Stimulated activated CD4-positive, alpha-beta T cell treated with anti-CD3 and anti-CD28 coated beads, Interleukin-1b, Interleukin-23, amount 100 ng/mL, for 1 hour (primary cell): ENCODE results near the gene CENPM.
A peak's percentile ranks its signal among the peaks of the same experiment; 100 is the strongest.

Experiments used
- DNase-seq, 2 donors: peaks; one replicate each; pipeline ENCODE4 v3.0.0-alpha.2; 2020; ENCODE audit warnings: low read depth in 2 of 2

Gene CENPM

GRCh38 chr22:41915035-41915785 is 31.7 kb downstream of the CENPM start, which contains the start of gene SHISA8:
SHISA8 (minus strand) TSS chr22:41915074; CDS start chr22:41914667, 407 bp downstream.
- DNase-seq: peak; percentile 24 to 40

DNA sequence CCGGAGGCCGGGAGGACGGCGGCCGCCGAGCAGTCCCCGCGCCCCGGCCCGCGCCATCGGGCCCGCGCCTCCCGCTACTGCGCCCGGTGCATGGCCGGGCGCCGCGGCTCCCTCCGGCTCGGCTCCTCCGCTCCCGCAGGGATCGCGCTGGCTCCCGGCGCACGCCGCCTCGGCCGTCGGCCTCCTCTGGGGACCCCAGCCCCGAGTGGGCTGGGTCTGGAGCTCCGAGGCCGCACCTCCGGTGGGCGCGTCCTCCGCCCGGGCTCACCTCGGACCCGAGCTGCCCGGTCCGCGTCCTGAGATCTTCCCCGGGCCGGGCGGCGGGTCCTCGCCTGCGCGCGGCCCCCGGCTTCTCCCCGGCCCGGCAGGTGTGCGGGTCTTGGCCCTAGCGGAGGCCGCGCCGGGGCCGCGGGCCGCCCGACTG is 32.3 kb downstream of the CENPM start:
- no peak for DNase-seq

- DNase-seq: no peak
Measured at GRCh38 chr22:41913842-41914534, 33.0 kb downstream of the CENPM start.

GRCh38 chr22:41913040-41913719 is 33.8 kb downstream of the CENPM start:
- no peak for DNase-seq

- no peak for DNase-seq
Measured at GRCh38 chr22:41912338-41913039, 34.5 kb downstream of the CENPM start.

DNA sequence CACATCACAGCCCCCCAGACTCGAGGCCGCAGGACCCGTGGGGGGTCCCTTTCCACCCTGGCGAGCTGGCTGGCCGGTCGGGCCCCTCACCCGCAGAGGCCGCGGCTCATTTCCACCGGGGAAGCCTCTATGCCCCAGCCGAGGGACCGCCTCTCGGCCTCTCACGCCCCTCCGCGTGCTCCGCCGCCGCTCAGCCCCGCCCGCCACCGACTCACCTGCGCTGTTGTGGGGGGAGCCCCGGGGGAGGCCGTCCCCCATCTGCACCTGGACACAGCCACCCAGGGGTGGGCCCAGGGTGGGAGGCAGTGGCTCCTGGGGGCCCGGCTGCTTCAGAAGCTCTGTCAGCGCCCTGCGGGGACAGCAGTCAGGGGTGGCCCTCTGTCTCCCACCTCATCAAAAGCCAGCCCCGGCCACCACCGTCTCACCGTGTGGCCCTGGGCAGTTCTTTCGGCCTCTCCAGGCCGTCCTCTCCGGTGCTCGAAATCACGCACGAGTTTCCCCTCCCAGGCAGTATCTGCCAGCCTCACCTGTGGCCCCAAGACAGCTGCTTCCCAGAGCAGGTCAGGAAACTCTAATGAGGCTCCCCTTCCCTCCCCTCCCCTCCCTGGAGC is 35.8 kb downstream of the CENPM start:
- DNase-seq: no peak

DNA sequence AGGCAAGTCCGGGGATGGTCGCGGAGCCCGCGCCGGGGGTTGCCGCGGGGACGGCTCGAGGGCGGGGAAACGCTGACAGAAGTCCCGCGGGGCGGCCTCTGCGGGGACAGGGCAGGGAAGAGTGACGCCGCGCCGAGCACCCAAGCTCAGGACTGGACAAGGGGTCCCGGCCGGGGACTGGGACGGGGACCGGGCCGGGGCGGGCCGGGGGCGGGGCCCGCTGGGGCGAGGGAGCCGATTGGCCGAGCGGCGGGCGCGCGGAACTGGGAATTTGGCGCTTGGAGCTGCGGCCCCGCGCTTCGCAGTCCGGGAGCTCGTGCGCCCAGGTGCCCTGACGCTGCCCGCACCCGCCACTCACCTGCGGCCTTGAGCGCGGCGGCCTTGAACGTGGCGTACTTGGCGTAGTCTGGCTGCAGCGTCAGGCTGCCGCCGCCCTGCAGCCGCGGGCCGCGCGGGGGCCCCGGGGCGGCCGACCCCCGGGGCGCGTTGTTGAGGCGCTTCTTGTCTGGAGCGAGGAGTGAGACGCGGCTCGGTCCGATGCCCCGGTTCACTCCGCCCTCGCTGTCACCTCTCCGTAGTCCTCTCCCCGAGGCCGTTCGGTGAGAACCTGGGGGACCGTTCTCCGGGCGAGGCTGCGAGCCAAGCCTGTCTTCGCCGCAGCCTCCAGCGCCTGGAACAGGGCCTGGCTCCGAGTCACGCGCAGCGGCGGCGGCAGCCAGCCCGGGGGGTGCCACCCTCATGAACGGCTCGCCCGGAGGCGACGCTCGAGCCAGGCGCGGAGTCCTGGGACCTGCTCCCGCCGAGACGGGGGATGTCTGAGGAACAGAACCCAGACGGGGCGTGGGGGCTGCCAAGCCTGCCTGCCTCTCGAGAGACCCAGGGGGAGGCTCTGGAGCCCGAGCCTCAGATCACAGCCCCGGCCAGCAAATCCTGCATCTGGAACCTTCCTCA is 36.6 kb downstream of the CENPM start:
- DNase-seq: no peak

- DNase-seq: no peak
Measured at GRCh38 chr22:41909310-41910049, 37.5 kb downstream of the CENPM start.

- no peak for DNase-seq
Measured at GRCh38 chr22:41908411-41909309, 38.3 kb downstream of the CENPM start.

DNA sequence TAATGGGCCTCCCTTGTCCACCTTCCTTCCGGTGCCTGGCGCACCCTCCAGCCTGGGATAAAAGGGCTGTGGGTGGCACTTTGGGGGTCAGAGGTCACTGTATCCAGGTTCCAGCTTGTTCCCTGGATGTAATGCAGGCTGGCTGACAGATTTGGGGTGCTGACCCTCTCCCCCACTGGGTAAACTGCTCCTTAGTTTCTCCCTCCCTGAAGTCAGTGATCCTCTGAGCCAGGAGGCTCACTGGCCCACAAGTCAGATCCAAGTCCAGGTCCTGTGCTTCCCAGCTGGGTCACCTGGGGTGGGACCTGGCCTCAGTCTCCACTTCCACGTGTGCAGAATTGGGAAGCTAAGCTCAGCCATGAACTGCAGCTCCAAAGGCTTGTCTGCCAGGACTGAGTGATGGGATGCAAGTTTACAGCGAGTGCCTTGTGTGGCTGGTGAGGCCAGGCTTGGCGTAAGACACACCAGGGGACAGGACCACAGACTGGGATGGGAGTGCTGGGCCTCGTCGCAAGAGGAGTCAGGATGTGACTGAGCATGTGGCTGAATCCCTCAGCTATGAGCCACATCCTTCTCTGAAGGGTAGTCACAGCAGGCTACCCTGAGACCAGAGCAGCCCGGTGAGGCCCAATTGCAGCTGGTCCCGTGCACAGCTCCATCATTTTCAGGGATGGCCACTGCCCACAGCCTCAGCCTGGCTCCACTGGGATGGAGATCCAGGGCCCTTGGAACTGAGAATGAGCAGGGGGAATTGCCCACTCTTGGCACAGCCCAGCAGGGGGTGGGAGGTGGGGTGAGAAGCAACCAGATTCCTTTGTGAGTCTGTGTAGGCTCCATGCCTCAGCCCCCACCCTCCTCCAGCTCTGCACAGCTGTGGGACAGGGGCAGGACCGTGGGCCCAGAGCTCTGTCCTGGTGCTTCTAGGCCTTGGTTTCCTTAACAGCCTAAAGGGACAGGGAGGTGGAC is 39.2 kb downstream of the CENPM start:
- DNase-seq: no peak

- DNase-seq: no peak
Measured at GRCh38 chr22:41906822-41907221, 40.1 kb downstream of the CENPM start.

DNA sequence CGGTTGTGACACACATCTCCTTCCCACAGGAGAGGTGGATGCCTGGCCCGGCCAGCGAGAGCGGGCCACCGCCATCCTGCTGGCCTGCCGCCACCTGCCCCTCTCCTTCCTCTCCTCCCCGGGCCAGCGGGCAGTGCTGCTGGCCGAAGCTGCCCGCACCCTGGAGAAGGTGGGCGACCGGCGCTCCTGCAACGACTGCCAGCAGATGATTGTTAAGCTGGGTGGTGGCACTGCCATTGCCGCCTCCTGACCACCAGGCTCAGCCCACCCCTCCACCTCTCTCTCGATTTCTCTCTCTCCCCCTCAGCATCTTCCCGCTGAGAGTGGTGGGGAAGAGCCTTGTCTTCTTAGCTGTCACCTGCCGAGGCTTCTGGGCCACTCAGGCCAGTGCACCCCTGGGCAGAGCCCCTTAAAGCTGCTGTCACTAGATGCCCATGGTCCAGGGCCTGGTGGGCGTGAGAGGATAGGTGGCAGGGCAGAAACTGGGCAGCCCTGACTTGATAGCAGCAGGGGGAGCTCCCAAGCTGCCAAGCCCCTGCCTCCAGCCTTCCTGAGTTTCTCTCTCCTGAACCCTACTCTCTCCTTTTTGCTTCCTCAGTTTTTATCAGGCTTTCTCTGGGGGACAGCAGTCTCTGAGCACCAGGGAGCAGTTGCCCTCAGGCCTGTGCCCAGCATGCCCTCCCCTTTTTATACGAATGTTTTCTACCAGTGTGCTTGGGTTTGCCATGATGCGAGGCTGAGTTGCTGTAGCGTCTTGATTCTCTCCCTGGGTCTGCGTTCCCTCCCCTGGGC is 41.3 kb downstream of the CENPM start:
- DNase-seq: no peak

DNA sequence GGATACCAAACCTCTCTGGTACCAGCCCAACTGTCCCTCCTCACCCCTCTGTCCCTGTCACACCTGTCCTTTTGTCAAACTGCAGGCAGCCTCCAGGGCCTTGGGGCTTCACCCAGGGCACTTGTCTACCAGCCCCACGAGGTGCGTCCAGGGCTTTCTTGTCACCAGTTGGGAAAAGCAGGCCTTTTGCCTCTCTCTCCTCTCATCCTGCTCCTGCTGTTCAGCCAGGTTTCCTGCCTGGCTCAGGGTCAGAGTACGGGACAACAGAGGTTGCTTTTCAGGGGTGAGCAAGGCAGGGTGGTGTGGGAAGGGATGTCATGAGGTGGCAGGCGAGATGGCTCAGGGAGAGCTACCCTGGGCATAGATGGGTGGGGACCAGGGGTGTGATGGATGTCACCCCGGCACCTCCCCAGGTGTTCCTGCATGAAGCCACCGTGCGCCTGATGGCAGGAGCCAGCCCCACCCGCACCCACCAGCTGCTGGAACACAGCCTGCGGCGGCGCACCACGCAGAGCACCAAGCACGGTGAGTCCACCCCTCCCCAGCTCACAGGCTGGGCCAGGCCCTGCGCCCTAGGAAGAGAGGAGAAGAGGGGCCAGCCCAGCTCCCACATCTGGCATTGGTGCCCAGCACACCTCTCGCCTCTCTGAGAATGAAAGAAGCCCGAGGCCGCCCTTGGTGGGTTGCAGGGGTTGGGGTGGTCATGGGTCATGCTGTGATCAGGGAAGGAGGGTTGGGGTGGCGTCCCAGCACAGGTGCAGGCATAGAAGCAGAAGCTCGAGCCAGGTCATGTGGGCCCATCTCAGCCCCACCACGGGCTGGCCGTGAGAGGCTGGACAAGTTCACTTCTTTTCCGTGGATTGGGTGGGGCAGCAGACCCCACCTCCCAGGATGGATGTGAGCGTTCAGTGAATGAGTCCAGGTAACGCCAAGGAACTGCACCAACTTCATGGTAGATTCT is 42.2 kb downstream of the CENPM start:
- DNase-seq: no peak

- no peak for DNase-seq
Measured at GRCh38 chr22:41902932-41903421, 44.0 kb downstream of the CENPM start.

GRCh38 chr22:41902016-41902415 is 44.9 kb downstream of the CENPM start:
- no peak for DNase-seq
